ENCODE measurements around the gene NSG2.
"Not testable (repeated sequence)": the region's sequence is repeated elsewhere in the genome, so short reads cannot be mapped to it uniquely, and the experiment has no call there.

Gene NSG2

DNA sequence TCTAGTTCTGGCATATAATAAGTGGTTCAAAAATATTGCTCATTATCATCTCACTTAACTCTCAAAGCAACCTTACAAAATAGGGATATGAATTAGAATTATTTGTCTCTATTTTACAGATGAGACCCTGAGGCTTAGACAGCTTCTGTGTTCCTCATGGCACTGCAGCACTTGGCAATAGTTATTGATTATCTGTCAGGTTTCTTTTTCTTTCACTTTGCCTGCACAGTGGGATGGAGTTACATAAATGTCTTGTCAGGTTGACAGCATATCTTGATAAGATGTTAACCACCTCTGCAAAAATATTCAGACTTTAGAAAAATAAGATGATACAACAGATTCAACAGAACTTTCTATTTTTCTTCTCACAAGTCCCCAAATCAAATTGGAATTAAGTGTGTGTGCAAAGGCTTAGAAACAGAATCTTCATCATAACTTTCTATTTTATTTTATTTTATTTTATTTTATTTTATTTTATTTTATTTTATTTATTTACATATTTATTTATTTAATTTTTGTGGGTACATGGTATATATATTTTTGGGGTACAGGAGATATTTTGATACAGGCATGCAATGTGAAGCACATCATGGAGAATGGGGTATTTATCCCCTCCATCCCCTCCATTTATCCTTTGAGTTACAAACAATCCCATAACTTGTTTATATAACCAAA is 17.7 kb downstream of the NSG2 start:
- no peak for DNase-seq

GRCh38 chr5:174064171-174064570 is 18.7 kb downstream of the NSG2 start:
- no peak for DNase-seq

DNA sequence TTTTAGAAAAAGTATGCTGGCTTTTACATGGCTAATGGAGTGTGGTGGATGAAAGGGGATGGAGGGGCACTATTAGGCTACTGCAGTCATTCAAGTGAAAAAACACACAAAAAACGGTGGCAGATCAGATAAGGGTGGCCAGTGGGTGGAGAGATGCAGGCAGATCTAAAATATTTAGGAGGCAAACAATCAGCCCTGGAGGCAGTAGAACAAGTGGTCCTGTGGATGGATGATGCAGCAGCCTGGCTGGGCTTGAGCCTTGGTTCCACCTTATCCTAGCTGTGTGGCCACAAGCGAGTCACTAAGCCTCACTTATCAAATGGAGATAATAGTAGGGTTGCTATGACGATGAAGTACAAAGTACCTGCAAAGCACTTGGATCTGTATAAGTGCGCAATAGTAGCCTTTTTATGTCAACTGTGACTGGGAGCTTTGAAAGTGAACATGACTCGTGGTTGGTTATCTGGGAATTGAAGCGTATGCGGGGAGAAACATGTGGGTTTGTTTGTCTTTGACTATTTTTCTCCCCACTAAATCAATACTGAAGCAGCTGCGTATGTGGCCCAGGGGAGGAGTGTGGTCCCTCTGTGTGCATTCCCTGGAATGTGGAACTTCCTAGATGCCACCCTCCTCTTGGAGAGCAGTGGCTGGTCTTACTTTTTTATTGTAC is 20.2 kb downstream of the NSG2 start:
- DNase-seq = no peak

DNA sequence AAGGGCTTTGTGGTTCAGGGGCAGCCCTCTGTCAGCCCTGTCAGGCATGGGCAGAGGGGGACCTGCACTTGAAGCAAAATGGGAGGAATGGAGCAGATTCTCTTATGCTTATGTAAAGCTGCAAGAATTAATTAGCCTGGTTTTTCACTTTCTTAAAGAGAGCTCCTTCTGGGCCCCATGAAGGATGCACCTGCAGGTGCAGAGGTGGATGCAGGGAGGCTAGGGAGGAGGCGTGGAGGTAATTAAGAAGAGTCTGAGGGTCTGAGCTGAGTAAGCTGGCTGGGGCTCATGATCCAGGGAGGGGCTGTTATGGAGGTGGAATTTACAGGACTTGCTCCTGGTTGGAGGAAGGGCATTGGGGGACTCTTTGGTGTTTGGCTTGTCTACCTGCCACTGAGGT is 22.0 kb downstream of the NSG2 start:
- no peak for DNase-seq

- no peak for DNase-seq
These were observed 26.0 kb downstream of the NSG2 start for GRCh38 chr5:174071484-174071883.

- no peak for DNase-seq
These were observed 27.7 kb downstream of the NSG2 start for GRCh38 chr5:174073122-174073660.

- DNase-seq = no peak
These were observed 28.9 kb downstream of the NSG2 start for GRCh38 chr5:174074369-174074768.

DNA sequence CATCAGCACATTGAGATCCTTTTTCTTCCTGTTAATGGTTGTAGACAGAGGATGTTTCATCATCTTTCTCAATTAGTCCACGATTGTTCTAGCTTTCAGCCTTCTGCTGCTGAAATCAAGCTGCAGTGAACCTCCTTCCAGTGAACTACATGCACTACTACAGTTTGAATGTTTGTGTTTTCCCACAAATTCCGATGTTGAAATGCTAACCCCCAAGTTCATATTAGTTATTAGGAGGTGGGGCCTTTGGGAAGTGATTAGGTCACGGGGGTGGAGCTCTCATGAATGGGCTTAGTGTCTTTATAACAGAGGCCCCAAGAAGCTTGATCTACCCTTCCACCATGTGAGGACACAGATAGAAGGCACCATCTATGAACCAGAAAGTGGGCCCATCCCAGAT is 32.9 kb downstream of the NSG2 start:
- DNase-seq = no peak

DNA sequence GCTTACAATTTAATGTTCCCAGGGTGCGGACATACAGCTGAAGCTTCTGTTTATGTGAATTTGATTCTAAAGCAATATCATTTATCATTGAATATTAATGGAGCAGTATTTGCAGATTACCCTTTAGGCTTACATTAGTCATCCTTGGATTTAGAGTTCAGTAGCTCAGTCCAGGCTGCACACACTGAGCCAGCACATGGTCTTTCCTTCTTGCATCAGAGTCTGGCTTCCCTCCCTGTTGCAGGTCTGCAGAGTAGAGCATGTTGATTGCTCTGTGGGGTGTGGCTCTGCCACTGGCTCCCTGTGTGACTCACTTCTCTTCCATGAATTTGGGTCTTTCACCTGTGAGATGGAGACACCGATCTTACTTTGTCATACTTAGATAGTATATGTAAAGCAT is 36.8 kb downstream of the NSG2 start:
- DNase-seq = no peak

DNA sequence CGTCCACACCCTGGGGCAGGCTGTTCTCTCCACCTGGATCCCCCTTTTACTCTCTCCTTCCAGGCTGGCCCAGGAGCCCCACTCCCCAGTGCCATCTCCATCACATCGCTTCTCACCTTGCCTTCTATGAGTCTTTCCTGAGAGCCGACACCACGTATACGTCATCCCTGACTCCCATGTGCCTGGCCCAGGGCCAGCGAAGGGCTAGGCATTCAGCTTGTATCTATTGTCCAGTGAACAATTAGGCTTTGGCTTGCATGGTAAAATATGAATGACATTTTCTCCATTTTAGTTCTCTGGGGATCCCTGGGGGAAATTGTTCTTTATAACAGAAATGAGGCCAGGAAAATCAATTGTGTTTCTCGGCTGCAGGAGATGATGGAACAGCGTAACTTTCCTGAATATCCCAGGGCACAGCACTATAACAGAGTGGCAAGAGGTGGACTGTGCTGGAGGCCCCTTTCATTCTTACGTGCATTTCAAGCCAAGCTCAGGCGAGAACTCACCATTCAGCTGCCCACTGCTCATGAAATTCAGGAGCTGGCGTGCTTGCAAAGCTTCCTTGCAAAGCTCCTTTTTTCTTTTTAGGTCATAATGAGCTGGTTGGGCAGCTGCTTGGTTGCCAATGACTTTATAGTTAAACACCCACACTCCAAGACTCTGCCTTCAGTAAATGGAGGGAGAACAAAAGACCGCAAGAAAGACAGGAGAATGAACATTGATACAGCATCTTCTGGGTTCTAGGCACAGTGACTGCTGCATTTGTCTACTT is 37.7 kb downstream of the NSG2 start:
- no peak for DNase-seq

DNA sequence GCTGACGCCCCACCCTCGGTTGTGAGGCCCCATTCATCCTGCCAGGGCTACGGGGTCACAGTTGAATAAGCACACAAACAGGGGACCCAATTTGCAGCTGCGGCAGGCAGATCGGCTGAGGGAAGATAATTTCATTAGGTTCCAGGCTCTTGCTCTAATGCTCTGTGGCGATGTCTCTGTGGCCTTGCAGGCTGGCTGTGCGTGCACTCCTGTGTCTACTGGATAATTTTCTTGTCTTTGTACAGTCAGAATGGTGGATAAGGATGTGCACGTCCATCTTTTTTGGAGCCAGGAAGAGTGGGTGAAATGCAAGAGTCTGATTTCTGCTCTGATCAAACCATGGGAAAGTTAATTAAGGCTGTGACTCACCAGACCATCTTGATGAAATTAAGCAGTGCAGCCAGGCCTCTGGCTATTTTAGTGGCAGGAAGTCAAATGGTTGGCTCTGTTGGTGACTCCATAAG is 39.2 kb downstream of the NSG2 start:
- DNase-seq = no peak

GRCh38 chr5:174086751-174087150 is 41.2 kb downstream of the NSG2 start:
- DNase-seq = no peak

DNA sequence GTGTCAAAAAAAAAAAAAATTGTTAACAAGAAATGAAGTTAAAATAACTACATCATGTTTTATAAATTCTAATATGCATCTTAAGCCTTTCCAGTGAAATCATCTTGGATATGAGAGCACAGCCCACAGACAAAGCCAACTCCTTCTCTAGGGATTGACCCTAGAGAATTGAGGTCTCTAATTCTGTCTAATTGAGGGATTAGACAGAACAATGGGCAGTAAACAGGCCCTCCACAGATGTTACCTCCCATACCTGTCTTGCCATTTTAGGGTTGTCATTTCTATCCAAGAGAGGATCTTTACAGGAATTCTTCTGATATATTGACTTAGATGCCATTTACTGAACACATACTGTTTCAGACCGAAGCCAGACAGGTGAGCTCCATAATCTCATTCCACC is 42.3 kb downstream of the NSG2 start:
- no peak for DNase-seq

DNA sequence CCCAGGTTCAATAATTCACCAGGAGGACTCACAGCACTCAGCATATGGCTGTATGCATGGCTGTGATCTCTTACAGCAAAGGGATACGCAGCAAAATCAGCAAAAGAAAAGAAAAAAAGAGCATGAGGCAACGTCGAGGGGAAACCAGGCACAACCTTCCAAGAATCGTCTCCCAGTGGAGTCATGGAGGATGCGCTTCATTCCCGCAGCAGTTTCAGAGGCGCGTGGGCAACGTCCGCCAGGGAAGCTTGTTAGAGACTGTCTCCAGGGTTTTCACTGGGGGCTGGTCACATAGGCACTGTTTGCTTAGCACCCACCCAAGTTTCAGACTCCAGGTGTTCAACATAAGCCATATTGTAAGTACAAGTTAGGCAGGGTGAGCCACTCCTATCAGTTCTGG is 44.6 kb downstream of the NSG2 start:
- DNase-seq = no peak

DNA sequence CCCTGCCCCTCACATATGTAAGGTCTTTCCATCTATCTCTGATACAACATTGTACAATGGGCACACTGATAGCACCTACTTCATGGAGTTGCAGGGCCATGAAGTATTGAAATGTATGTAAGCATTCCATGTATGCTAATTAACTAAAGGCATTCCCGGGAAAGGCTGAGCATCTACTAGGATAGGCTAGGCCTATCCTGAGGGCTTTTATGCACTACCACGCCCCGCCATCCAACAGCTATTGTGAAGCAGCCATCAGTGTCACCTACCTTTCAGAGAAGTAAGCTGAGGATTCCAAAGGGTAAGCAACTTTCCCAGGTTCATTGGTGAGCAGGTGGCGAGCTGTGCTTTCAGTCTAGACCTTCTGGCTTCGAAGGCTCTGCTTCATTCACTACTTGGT is 47.6 kb downstream of the NSG2 start:
- DNase-seq = no peak

DNA sequence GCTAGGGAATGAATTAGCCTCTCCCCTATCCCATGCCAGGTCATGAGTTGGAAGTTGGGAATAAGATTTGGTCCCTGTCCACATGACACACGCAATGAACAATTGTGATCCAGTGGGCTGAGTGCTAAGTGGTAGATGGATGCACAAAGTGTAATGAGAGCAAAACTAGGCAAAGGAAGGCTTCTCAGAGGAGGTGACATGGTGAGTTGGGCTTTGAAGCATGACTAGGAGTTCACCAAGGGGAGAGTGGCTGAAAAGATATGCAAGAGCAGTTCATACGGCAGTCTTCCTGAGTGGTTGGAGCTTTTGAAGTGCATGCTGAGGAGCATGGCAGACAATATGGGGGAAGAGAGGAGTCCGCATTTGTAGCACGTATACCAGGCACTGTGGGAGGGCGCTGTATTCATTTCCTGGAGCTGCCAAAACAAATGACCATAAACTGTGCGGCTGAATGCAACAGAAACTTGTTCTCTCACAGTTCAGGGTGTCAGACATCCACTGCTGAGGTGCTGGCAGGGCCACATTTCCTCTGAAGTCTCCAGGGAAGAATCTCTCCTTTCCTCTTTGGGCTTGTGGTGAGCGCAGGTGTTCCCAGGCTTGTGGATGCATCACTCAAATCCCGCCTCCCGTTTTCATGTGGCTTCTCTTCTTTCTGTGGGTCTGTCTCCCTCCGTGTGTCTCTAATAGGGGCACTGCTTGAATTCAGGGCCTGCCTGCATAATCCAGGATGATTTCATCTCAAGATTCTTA is 49.5 kb downstream of the NSG2 start:
- DNase-seq = no peak

GRCh38 chr5:174096619-174097018 is 51.1 kb downstream of the NSG2 start:
- DNase-seq = no peak

GRCh38 chr5:174097486-174098185 is 52.1 kb downstream of the NSG2 start:
- no peak for DNase-seq

DNA sequence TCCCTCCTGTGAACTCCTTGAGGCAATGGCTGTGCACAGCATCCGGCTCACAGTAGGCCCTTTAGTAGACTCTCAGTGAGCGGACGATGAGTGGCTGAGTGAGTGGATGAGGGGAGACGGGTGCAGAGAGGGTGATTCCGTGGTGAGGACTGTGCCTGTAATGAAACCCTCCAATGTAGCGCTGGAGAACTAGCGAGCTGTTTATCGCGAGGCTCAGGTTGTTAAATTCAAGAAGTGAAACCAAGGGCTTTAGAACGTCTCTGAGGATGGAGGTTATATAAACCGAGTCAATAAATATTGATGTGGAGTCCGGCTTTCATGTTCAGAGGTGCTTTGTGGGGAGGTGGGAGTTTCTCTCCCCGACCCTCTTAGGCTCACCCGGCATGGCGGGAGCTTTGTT is 53.2 kb downstream of the NSG2 start:
- DNase-seq = no peak

GRCh38 chr5:174100490-174100889 is 55.0 kb downstream of the NSG2 start:
- DNase-seq = no peak

- DNase-seq = no peak
These were observed 55.8 kb downstream of the NSG2 start for GRCh38 chr5:174101195-174101730.

DNA sequence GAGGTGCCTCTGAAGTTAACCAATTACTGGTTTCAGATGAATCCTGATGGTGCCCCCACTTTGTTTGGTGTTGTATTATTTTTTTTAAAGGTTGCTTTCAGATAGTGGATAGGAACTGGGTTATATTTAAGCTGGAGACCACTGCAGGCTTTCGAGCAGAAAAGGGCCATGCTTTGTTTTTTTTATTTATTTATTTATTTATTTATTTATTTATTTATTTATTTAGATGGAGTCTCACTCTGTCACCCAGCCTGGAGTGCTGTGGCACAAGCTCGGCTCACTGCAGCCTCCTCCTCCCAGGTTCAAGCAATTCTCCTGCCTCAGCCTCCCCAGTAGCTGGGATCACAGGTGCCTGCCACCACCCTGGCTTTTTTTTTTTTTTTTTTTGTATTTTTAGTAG is 57.1 kb downstream of the NSG2 start:
- not testable (repeated sequence) for DNase-seq
